ENCODE results near the gene ACTR3.

Gene ACTR3

GRCh38 chr2:113966832-113967231 lies 76.9 kb downstream of the ACTR3 start:
- no peak for DNase-seq

DNA sequence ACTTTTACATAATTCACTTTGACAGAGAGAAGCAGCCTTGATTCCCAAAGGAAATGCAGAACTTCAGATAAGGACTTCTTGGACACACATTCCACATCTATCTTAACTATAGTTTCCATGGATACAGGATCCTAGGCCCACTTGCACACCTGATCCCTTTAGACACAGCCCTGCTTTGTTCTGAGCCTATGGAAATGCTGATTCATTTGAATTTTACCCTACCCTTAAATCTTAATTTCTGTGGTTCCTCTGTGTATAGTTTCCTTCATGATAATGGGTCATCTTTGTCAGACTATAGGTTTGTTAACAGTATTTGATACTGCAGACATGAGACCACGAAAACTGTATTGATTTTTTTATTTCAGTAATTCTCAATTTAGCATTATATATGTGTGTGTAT lies 77.4 kb downstream of the ACTR3 start:
- DNase-seq, result no peak

DNA sequence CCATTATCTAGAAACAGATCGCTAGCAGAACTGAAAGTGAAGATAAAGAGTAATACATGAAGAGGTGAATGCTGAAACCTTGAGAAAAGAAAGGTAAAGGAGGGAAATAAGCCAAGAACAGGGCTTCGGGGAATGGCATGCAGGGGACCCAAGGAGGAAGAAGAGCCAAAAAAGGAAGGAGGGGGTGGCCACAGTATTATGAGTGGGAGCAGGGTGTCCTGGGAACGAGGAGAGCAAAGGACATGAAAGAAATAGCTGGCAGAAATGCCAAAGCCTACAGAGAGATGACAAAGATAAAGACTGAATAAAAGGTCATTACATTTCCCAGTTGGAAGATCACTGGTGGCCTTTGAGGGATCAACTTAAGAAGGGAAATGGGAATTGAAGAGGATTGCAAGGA lies 82.9 kb downstream of the ACTR3 start:
- no peak for DNase-seq

DNA sequence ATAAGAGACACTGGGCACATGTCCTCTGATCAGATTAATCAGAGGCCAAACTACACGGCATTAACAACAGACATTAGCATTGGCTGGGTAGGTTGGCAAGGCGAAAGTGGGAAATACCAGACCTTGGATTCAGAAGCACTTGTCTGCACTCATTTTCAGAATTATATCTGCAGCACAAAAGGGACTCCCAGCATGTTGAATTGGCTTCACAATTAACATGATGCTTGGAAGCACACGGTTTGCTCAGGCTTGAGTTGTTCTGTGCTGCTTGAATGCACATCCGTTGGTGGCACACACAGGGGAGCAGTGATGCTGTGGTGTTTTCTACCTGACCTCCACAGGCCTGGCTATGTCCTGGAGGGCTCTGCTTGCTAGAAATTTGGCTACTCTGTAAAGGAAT lies 83.9 kb downstream of the ACTR3 start:
- no peak for DNase-seq

GRCh38 chr2:113974727-113975126 lies 84.8 kb downstream of the ACTR3 start:
- DNase-seq, result no peak

- no peak for DNase-seq
These were observed 86.5 kb downstream of the ACTR3 start for GRCh38 chr2:113976277-113976928.

DNA sequence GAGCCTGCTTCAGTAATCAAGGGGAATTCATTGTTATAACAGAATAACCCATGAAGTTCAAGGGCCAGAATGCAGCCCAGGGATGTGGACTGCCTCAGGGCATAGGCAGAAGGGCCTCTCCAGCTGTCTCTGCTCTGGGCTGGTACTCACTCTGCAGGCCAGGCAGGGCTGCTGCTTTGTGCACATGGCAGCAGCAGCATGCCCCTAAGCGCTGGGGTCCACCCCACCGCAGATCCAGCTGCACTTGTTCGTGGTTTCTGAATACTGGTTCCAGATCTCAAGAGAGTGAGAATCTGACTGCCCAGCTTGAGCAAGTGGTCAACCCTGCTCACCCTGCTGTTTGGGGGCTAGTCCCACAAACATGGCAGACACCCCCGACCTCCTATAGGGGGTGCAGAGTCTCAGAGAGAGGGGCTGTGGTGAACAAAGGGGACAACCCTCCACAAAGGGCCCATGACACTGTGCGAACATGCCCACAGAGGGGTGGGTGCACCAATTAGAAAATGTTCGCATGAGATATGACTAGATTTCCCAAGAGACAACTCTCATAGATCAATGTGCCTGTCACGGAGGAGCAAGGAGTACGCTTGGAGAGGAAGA lies 87.3 kb downstream of the ACTR3 start:
- DNase-seq, result no peak

GRCh38 chr2:113977660-113978523 lies 88.0 kb downstream of the ACTR3 start:
- no peak for DNase-seq

DNA sequence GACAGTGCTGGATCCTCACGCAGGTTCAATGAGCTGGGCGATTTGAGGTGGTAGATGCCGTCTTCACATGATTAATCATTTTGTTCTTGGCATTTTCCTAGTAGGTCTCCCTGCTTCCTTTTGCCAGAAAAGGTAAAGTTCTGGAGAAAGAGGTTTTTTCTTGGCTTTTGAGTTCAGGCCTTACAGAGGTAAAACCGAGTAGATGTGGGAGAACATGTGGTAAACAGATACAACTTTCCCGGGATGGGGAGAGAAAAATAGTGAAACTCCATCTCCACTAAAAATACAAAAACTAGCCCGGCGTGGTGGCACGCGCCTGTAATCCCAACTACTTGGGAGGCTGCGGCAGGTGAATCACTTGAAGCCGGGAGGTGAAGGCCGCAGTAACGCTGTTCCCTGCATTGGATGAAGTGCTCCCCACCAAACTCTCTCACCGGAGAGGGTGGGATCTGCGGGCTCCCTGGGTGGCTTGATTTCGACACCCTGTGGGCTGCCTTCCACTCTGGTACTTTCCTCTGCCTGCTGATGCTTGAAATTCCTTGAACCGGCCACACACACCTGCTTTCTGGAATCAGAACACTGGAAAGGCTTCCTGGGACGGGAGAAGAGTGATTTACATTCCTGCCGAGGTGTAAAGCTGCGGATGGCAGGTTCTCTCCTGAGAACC lies 88.8 kb downstream of the ACTR3 start:
- DNase-seq, result no peak

DNA sequence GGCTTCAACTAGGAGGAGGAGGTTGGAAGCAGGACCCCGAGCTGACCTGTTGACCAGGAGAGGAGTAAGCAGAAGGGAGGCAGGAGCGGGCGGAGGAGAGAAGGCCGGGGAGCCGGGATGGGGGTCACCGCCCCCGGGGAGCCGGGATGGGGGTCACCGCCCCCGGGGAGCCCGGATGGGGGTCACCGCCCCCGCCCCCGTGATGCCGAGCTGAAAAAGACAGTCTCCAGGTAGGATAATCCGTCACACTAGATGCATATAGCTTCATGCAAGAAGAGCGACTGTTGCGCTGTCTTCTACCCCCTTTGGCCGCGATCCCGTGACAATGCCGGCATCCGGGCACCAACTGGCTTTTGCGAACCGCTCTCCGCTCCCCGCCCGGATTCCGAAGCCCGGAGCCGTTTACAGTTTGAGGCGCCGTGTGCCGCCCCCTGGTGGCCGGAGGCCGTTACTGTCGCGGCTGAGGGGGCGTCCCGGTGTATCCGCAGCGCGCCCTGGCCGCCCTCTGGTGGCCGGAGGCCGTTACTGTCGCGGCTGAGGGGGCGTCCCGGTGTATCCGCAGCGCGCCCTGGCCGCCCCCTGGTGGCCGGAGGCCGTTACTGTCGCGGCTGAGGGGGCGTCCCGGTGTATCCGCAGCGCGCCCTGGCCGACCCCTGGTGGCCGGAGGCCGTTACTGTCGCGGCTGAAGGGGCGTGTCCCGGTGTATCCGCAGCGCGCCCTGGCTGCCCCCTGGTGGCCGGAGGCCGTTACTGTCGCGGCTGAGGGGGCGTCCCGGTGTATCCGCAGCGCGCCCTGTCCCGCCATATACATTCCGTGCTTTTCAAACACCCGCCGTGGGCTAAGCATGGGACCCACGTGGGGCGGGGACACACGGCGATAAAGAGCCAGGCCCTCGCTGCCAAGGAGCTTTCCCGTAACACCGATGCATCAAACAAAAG lies 89.6 kb downstream of the ACTR3 start:
- DNase-seq, result no peak

GRCh38 chr2:113980946-113981345 lies 91.1 kb downstream of the ACTR3 start:
- no peak for DNase-seq

DNA sequence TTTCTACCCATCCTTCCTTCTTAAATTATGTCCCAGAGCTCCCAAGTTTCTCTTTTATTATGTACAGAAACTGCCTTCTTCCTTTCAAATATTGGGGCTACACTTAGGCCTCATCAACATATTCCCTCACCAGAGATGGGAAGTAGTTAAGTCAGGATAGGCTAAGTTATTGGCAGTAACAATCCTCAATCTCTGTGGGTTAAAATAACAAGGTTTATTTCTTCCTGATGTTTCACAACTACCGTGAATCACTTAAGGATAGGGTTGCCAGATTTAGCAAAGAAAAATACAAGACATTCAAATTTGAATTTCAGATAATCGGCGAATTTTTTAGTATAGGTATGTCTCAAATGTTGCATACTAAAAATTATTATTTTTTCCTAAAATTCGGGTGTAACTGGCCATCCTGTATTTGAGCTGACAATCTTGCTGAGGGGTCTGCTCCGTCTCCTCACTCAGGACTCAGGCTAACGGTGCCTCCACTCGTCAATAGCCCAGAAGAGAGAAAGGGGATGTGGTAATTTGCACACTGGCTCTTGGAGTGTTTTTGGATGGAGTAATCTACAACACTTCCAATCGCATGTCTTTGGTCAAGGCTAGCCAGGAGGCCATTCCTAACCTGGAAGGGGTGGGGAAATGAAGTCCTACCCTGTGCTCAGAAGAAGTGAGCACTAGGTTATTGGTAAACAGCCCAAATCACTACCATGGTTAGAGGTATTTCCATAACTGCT lies 91.7 kb downstream of the ACTR3 start:
- DNase-seq, result no peak

DNA sequence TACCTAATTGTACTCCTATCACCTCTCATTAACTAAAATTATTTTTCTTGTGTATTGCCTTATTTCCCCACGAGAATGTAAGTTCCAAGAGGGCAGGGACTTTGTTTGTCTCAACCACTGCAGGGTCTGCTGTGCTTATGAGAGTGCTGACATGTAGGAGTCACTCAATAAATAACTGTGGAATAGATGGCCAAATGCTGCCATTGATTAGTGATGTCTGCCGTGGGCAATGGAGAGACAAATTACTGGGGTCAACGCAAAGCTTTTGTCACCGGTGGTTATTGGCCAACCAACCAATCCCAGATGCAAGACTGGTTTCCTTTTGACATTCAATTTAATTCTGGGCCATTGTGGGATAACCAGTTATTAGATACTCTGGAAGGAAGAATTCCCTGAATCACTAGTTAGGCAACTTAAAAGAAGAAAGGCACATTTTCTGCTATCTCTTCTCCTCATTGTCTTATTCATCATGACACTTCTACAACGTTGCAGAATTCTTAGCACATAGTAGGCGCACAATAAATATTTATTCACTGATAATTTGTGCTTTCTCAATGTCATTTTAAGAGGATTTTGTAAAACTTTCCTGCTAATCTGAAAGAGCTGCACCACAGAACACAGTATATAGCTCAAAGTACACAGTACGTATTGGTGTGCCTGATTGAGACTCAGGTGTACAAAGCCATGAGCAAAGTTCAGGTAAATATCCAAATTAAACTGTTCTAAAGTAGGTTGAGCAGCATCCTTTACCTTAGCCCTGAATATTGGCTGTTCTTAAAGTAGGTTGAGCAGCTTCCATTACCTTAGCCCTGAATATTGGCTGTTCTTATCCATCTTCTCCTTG lies 95.9 kb downstream of the ACTR3 start:
- DNase-seq, result no peak

GRCh38 chr2:113986762-113987290 lies 96.9 kb downstream of the ACTR3 start:
- no peak for DNase-seq

DNA sequence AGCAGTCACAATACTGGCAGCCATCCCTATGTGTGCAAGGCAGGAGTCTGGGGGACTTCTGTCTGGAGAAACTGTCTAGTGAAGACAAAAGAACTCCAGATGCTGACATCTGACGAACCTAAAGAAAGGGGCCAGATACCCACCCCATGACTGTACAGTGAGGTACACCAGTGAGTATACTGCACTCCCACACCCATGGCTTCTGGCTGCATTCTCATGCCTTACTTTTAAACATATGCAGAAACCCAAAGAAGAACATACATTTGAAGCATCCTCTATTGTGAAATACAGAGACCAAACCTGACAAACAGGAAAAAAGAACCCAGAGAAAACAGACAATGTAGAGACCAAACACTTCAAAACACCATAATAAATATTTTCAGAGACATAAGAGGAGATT lies 102.2 kb downstream of the ACTR3 start:
- DNase-seq, result no peak

- no peak for DNase-seq
These were observed 107.0 kb downstream of the ACTR3 start for GRCh38 chr2:113996671-113997594.

DNA sequence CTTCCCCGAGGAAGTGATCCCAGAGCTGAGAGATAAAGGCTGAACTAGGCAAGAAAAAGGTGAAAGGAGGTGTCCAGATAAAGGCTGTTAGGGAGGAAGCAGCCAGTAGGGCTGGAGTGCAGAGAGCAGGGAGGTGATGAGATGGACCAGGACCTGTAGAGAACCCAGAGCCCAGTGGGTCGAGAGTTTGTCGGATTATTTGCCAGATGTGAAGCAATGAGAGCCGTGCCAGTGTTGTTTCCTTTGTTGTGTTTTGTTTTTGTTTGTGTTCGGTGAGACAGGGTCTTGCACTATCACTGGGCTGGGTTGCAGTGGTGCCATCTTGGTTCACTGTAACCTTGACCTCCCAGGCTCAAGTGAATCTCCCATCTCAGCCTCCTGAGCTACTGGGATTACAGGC lies 111.3 kb downstream of the ACTR3 start:
- no peak for DNase-seq

DNA sequence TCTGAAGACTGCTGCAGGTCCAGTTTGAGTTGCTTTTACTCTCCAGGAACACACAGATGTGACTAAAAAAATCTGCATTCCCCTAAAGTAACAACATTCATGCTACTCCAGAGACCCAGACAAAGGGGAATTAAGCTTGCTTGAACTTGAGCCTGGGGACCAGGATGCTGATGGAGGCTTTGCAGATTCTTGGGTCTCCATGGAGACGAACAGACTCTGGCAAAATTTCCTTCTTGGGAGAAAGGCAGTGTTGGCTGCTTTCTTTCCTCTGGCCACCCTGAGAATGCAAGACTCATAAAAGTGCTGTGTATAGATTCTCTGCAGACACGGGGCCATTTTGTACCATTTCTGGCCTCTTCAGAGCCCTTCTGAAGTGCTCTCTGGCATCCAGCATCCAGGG lies 112.0 kb downstream of the ACTR3 start:
- no peak for DNase-seq

GRCh38 chr2:114005110-114005783 lies 115.4 kb downstream of the ACTR3 start:
- no peak for DNase-seq

All from KG1 (cell line).